ENCODE results near the gene SYT1. TPM values are rescaled to one million over a fixed set of nuclear protein-coding genes. Genes with fewer than 3 reads are reported as not detected.

Gene SYT1
- total RNA-seq, 1 donor from 2014 or later, result 174 TPM

DNA sequence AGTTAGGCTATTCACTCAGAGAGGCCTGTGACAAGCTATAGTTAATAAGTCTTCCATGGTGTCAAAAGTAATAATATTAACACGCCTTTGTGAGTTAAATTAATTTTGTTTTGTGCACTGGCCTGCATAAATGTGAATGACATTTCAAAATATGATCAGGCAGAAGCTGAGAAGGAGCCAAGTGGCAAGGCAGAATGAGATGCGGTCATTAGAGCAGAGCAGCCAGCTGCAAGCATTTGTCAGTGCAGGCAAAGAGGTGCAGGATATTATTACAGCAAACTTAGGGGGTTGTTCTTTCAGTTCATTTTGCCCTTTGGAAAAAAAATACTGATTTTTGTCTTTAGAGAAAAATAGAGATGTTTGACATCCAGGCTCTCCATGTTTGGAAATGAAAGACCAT lies 461.6 kb downstream of the SYT1 start:
- DNase-seq (ENCODE audit: low spot score in 2 of 2) (no peak), FAIRE-seq (no peak)

DNA sequence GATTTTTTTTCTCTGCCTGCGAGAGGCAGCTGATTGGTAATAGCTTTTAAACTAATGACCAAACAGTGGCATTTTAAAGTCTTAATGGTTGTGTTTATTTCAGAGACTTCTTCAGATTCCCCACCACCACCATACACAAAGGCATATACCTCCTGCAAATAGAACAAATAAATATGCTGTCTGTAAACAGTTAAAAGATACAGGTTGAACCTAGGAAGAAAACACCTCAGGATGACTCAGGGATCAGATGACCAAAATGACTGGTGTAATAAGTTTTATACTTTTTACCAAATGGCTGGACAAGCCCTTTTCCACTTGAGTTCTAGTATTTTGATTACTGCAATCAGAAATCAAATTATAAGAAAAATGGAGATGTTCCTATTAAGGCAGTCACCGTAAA lies 462.1 kb downstream of the SYT1 start:
- DNase-seq (ENCODE audit: low spot score in 2 of 2), result no peak
- no peak for FAIRE-seq

DNA sequence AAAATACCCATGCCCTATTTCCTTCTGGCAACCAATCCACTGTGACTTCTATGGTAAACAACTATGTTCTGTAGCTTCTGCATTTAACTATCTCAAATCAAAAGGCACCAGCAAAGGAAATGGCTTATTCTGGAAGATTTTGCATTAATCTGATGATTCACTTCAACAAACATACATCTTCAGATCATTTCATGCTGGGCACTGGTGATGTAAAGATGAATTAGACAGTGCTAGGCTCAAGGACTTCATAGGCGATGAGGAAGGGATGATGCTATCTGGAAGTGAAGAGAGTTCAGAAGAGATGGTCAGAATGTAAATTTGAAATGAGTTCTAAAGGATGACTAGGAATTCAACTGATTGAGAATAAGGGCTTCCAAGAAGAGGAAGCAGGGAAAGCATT lies 462.9 kb downstream of the SYT1 start:
- no peak for FAIRE-seq
- no peak for DNase-seq (ENCODE audit: low spot score in 2 of 2)

GRCh38 chr12:79329933-79330332 lies 465.4 kb downstream of the SYT1 start:
- DNase-seq (ENCODE audit: low spot score in 2 of 2) (no peak), FAIRE-seq (no peak)

GRCh38 chr12:79331870-79332269 lies 467.3 kb downstream of the SYT1 start:
- DNase-seq (ENCODE audit: low spot score in 2 of 2) (no peak), FAIRE-seq (no peak)

DNA sequence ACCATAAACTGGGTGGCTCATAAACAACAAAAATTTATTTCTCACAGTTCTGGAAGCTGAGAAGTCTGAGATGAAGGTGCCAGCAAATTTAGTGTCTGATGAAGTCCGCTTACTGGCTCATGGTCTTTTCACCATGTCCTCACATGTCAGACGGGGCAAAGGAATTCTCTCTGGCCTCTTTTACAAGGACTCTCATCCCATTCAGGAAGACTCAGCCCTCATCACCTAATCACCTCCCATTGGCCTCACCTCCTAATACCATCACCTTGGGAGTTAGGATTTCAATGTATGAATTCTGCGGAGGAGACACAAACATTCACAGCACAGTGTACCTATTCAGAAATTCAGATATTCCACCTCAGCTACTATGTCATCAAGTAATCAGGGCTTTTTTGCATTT lies 468.6 kb downstream of the SYT1 start:
- DNase-seq (ENCODE audit: low spot score in 2 of 2) (no peak), FAIRE-seq (no peak)

DNA sequence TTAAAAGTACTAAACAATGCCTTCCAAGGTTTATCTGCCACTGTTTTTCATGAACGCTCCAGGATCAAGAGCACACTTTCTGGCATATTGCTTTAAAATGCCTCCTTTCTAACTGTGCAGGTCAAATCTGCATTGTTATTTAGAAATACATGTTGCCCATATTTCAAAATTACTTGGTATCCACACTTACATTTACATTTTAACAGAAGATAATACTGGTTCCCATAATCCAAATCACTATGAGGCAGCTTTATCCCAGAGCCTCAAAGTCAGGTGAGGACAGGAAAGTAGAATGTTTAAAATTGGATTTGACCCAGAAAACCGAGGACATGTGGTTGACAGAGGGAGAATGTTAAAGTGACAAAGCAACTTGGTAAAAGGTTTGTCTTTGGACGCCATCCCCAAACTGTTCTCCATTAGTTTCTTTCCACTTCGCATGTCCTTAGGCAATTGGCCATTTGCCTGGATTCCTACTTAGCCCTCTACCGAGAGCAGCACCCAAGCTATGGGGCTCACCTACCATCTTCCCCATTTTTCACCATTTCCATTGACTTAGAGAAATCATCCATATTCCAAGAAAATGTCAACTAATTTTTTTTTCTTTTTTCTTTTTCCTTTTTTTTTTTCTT lies 473.2 kb downstream of the SYT1 start:
- no peak for DNase-seq (ENCODE audit: low spot score in 2 of 2)
- no peak for FAIRE-seq

DNA sequence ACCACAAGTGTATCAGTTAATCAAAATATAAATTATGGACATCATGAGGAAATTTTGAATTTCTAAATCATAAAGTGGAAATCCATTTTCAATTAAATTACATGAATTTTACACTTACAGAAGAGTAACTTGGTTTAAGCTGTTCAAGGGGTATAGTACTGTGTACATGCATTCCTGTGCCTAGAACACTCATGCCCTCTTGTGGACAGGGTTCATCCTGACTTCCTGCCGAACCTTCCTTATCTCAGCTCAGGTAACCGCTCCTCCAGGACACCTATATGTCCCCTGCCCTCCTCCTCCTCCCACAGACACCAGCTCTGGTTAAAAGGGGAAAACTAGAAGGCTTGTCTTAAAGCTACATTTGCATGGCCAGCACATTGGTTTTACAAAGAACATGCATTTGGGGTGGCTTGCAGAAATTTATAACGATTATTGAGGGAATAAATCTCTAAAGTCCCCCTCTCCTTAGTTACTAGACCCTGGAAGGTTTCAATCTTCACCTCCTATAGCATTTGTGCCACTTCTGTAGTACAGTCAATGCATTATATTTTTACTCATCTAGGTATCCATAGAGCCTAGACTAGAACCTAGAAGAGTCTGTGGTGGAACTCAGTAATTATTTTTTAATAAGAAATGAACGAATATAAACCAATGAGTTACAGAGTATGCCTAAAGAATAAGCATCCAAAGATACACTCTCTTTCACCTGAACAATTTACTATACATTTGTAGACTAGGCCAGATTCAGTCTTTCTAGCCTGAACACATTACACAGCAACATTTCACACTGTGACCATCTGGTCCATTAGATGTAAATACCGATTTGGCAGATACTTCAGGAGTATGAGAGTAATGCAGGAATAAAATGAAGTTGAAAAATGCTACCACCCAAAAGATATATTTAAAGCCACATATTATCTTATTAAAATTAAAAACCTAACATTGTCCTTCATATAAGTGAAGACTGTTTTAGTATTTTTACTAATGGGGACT lies 480.6 kb downstream of the SYT1 start:
- FAIRE-seq (no peak), DNase-seq (ENCODE audit: low spot score in 2 of 2) (peak in 1 of 2 donors; percentile 3)

DNA sequence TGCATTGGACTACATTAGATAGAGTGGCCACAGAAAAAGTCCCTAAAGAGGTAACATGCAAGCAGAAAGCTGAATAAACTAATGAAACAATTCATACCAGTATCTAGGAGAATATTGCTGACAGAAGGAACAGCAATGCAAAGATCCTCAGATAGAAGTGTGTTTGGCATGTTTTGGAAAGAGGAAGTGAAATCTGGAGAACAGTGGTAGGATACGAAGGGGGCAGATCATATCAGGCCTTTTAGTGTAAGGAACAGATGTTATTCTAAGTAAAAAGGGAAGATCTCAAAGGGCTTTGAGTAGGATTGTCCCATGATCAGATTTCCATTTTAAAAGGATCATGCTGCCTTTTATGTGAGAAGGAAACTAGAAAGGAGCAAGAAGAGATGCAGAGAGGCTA lies 483.3 kb downstream of the SYT1 start:
- no peak for FAIRE-seq
- DNase-seq (ENCODE audit: low spot score in 2 of 2), result no peak

DNA sequence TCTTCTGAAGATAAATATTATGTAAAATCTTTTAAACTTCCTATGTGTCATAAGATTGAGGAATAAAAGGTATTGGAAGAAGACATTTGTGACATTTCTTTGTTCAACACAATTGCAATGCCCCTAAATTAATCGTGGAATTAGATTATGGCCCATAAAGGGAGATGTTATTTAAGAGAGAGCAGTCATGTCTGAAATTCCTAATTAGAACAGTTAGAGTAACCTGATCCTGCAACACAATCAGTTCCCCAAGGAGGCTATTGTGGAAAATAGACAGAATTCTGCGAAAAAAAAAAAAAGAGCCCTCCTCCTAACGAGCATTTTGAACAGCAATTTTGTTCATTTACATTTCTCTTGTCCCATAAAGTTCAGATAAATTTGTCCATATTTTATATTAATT lies 486.7 kb downstream of the SYT1 start:
- no peak for DNase-seq (ENCODE audit: low spot score in 2 of 2)
- no peak for FAIRE-seq

DNA sequence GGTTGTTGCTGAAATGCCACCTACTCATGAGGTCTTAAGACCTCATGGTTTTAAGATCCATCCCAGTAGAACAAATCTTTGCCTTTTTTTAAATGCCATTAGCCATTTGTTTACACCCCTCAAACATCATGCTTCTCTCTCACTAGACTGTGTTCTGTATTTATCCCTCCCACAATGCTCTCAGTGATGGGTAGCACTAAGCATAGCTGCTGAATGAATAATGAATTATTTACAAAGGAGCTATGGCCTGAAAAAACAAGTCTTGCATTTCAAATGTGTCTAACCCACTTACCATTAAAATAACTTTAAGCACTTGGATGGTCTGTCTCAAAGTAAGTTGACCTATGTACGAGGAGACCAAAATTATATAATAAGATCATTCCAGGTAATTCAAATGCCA lies 491.6 kb downstream of the SYT1 start:
- no peak for DNase-seq (ENCODE audit: low spot score in 2 of 2)
- no peak for FAIRE-seq

- FAIRE-seq (no peak), DNase-seq (ENCODE audit: low spot score in 2 of 2) (no peak)
Observed at GRCh38 chr12:79357048-79357447, 492.5 kb downstream of the SYT1 start.

- no peak for FAIRE-seq
Observed at GRCh38 chr12:79358716-79359300, 494.2 kb downstream of the SYT1 start.

GRCh38 chr12:79360286-79360685 lies 495.7 kb downstream of the SYT1 start:
- FAIRE-seq (no peak), DNase-seq (ENCODE audit: low spot score in 2 of 2) (no peak)

More at GRCh38 chr12:79358716-79359300, 494.2 kb downstream of the SYT1 start:
- no peak for DNase-seq (ENCODE audit: low spot score in 2 of 2)

- DNase-seq (ENCODE audit: low spot score in 2 of 2), result no peak
- no peak for FAIRE-seq
Observed at GRCh38 chr12:79360936-79361335, 496.4 kb downstream of the SYT1 start.

GRCh38 chr12:79364197-79364596 lies 499.6 kb downstream of the SYT1 start:
- FAIRE-seq (no peak), DNase-seq (ENCODE audit: low spot score in 2 of 2) (no peak)

DNA sequence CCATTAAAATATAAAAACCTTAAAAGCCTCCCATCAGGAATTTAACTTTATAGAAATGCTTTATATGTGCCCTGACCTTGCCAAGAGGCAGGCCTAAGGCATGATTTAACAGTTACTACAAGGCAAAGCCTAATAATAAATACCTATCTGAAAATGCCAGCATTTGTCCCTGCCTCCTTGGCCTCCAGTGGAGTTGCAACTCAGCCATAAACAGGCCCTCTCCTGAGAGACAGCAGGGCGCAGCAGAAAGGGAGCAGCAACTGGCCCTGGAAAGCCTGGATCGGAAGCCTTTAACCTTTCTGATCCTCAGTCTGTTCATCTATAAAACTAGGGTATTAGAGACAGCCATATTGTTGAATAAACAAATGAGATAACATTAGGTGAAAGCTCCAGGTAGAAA lies 501.8 kb downstream of the SYT1 start:
- no peak for FAIRE-seq
- DNase-seq (ENCODE audit: low spot score in 2 of 2), result no peak

DNA sequence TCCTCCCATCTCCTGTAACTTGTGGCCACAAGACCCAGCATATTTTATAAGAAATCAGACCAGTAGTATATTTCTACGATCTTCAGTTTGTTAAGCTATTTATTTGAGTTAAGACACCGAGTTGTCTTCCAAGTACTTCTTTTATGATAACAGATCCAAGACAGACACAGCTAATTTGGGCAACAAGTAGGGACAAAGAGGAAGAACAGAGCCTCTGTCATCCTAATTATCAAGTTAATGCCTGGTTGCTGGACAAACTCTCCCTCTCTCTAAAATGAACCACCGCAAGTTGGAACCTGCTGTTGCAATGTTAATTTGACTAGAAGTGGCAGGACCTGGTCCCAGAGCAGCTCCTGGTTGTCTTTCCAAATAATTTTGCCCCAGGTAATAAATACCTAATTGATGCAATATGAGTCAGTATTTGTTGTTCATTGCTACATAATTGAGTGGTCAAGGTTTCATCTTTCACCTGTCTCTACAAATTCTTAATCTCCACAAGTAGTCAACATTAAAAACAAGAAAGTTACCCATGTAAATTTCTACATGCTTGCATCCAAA lies 502.5 kb downstream of the SYT1 start:
- FAIRE-seq (no peak), DNase-seq (ENCODE audit: low spot score in 2 of 2) (no peak)

DNA sequence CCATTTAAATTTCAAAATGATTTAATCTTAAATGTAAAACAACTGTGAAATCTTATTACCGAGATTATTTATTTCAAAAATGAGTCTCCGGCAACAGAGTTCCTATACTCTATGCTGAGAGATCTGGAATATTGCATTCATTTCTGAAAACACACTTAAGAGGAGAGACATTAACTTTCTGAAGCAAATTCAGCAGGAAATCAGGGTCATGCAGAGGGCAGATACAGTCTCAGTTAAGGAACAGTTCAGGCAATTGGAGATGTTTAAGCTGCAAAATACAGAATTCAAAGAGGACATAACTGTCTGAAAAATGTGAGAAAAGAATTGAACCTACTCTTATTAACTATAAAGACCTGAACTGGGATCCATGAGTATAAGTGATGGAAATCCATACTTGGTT lies 505.4 kb downstream of the SYT1 start:
- DNase-seq (ENCODE audit: low spot score in 2 of 2) (no peak), FAIRE-seq (no peak)

DNA sequence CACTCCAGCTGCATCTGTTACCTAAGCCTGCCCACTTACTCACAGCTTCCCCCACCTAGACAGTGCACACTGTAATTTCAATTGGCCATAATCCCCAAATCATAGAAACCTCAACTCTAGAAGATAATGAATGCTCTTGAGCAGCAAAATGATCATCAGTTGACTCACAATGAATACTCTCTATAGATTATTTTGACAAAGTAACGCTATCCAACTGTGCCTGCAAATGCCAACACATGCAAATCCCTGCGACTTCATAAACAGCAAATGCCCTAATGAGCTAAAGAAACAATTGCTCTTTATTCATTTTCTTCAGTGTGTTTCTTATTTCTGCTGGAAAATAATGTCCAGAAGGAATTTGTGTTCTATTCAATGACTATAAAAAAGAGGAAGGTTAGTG lies 506.7 kb downstream of the SYT1 start:
- DNase-seq (ENCODE audit: low spot score in 2 of 2) (no peak), FAIRE-seq (no peak)

DNA sequence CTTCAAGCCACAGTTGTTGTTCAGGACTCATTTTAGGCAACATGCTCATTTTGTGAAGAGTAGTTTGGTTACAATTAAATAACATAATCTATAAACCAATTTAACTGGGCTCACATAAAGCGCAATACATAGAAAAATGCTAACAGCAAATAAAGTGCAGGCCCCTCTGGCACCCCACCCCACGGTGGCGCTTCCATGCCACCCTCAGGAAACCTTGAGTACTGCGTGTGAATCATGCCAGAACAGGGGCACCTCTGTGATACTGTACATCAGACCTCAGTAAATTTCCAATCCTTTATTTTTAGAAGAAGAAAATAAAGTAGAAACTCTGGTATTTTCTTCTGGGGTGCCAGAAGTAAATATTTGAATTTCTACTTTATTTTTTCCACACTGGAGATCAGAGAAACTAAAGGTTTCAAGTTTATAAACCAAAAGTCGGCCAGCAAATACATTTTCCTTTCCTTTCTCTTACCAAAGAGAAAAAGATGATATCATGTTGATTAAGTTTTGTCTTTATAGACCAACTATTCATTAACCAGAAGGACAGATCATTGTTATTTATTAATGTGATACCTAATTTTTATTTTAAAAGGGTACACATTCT lies 509.4 kb downstream of the SYT1 start:
- DNase-seq (ENCODE audit: low spot score in 2 of 2) (no peak), FAIRE-seq (no peak)

All from frontal cortex (tissue), 4 donors.